HL-60 (cell line): ENCODE results near the gene PNPLA6.

ENCODE experiments used
- DNase-seq, 2 experiments: peaks; one replicate each; pipeline ENCODE4 v3.0.0-alpha.2; 2010 to 2020; ENCODE audit warnings: low read depth in 1 of 2, low spot score in 1 of 2
- H3K27ac ChIP-seq: fragments of 250-450 bp; sonication (Bioruptor Pico); replicated peaks from 2 replicates; pipeline ENCODE4 v1.5.1; 2020; ENCODE audit warnings: mild to moderate bottlenecking, moderate library complexity
- H3K27me3 ChIP-seq: fragments of 250-450 bp; sonication (Bioruptor Pico); 2 replicates; pipeline ENCODE4 v1.5.1; 2021; ENCODE audit warnings: mild to moderate bottlenecking, moderate library complexity; ENCODE audit not compliant: insufficient read depth, poor library complexity, severe bottlenecking
- H3K4me3 ChIP-seq: replicated peaks from 2 replicates; pipeline ENCODE4 v1.5.1; 2011; ENCODE audit warnings: mild to moderate bottlenecking, control low read depth, low read length; ENCODE audit not compliant: insufficient read depth
- CTCF ChIP-seq: IDR thresholded peaks from one replicate; pipeline ENCODE4 v1.5.1; 2011; ENCODE audit warnings: low read length, control low read depth, inconsistent platforms; ENCODE audit not compliant: insufficient read depth
- GABPA ChIP-seq: IDR thresholded peaks from 2 replicates; pipeline ENCODE4 v1.6.1; 2012; ENCODE audit warnings: low read depth
- POLR2AphosphoS5 ChIP-seq: IDR thresholded peaks from 2 replicates; pipeline ENCODE4 v1.6.1; 2012; ENCODE audit warnings: low read depth
- REST ChIP-seq: IDR thresholded peaks from 2 replicates; pipeline ENCODE4 v1.6.1; 2012; ENCODE audit warnings: low read depth; ENCODE audit not compliant: insufficient replicate concordance
- SPI1 ChIP-seq: IDR thresholded peaks from 2 replicates; pipeline ENCODE4 v1.6.1; 2012; ENCODE audit warnings: low read depth, mild to moderate bottlenecking, borderline replicate concordance

Gene PNPLA6

DNA sequence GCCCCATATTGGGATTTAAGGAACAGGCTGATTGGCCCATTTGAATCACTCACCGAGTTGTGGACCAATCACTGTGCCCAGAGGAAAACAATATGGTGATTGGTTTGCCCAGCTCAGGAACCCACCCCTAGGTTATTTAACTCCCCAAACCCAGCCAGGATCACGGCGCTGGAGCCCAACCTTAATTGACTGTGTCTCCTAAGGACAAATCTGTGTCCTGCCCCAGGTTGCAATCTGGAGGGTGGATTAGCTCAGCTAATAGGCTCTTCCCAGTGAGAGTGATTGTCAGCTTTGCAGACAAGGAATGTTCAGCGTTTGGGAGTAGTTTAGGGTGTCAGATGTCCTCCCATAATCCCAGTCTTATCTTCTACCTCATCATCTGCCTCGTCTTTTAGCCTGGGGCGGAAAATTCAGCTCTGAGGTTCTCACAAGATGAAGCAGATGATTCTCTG lies 23.1 kb upstream of the PNPLA6 start:
- no peak for DNase-seq
- no peak overlapping the region for H3K4me3 ChIP-seq
- no peak overlapping the region for H3K27ac ChIP-seq
- H3K27me3 ChIP-seq, result peaks cover 24% of the 10 kb centered on the region
- TF ChIP-seq GABPA (no peak), SPI1 (no peak), REST (no peak), CTCF (no peak), POLR2AphosphoS5 (no peak)

DNA sequence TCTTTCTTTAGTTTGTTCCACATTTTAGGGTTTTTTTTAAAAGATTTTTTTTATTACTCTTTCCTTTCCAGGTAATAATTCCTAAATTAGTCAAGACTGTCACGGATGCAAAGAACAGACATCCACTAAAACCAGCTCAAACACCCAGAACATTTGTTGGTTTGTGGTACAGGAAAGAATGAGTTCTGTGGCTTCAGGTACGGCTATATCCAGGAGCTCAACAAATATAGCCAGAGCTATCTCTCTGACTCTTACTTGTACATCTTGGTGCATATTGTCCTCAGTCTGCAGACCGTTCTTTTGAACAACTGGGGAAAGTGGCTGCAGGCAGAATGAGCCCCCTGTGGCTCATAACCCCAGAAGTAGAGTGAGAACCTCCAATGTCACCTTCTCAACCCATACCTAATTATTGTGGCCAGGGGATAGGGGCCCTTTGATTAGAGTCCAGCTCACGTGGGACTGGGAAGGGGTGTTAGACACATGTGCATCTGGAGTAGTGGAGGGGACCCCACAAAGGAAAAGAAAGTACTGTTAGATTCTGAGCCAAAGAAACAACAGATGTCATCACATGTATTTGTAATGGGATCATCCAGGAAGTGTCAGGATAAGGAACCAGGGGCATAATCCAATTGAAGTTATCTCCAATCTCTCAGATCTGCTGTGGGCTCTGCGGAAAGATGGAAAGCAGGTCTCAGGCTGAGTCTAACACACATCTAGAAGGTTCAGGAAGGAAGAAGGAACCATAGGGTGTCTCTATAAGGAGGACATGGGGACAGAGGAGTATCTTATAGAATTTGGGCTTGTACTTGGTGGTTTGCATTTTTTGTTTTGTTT lies 21.5 kb upstream of the PNPLA6 start:
- no peak for TF ChIP-seq POLR2AphosphoS5
- no peak for TF ChIP-seq REST
- TF ChIP-seq SPI1, result no peak
- Histone ChIP-seq H3K27me3 (peaks cover 27% of the 10 kb centered on the region), H3K27ac (no peak overlapping the region), H3K4me3 (no peak overlapping the region)
- no peak for DNase-seq

DNA sequence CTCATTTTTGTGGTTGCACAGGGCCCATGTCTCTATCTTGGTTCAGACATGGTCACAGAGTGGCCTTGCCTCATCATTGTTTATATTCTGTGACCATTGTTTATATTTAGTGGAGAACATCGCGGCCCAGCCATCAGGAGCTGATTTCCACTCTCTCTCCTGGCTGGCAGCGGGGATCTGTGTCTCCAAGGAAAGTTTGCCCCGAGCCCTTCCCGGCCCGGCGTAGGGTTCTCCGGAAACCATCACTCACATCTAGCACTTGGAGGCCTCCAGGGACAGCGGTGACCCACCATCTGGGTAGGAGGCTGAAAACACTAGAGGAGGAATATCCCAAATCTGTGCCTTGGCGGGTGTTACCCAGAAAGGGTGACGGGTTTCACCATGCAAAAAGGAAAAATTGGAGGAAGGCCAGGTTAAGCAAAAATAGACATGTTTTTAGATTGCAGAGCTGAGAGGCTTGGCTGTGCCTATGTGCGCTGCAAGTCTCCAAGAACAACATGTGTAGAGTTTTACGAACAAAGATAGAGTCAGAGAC lies 20.3 kb upstream of the PNPLA6 start:
- Histone ChIP-seq H3K4me3 (no peak overlapping the region), H3K27me3 (peaks cover 27% of the 10 kb centered on the region), H3K27ac (no peak overlapping the region)
- TF ChIP-seq GABPA, result no peak
- TF ChIP-seq POLR2AphosphoS5, result no peak
- no peak for TF ChIP-seq SPI1
- TF ChIP-seq CTCF, result no peak
- TF ChIP-seq REST, result no peak
- no peak for DNase-seq
